GM18909 (cell line): ENCODE results near the gene GPATCH3.
"Not testable (repeated sequence)": the region's sequence is repeated elsewhere in the genome, so short reads cannot be mapped to it uniquely, and the experiment has no call there.

Experiments
- ATAC-seq: cut with Tn5 transposase; IDR thresholded peaks from one replicate; pipeline ENCODE4 v1.9.1; 2021; ENCODE audit warnings: mild to moderate bottlenecking; ENCODE audit not compliant: unreplicated experiment, poor library complexity

Gene GPATCH3

GRCh38 chr1:26900001-26900814, at the start of gene GPATCH3:
Gene GPATCH3 (minus strand): TSS chr1:26900467. CDS start chr1:26900442, 25 bp downstream.
- peak; percentile 83 for ATAC-seq

GRCh38 chr1:26949926-26950319, 49.7 kb upstream of the GPATCH3 start:
- no peak for ATAC-seq

GRCh38 chr1:26949266-26949925, 49.1 kb upstream of the GPATCH3 start:
- ATAC-seq = no peak

- not testable (repeated sequence) for ATAC-seq
Measured at GRCh38 chr1:26948725-26949057, 48.4 kb upstream of the GPATCH3 start.

- no peak for ATAC-seq
Measured at GRCh38 chr1:26946270-26946669, 46.0 kb upstream of the GPATCH3 start.

GRCh38 chr1:26945728-26946127, 45.5 kb upstream of the GPATCH3 start:
- no peak for ATAC-seq

GRCh38 chr1:26945138-26945537, 44.9 kb upstream of the GPATCH3 start:
- ATAC-seq = no peak

- no peak for ATAC-seq
Measured at GRCh38 chr1:26942656-26943055, 42.4 kb upstream of the GPATCH3 start.

- ATAC-seq = no peak
Measured at GRCh38 chr1:26941311-26941710, 41.0 kb upstream of the GPATCH3 start.

- no peak for ATAC-seq
Measured at GRCh38 chr1:26938659-26939025, 38.4 kb upstream of the GPATCH3 start.

GRCh38 chr1:26938004-26938658, 37.9 kb upstream of the GPATCH3 start:
- ATAC-seq = no peak

GRCh38 chr1:26936823-26937222, 36.6 kb upstream of the GPATCH3 start:
- ATAC-seq = no peak

GRCh38 chr1:26932531-26932930, 32.3 kb upstream of the GPATCH3 start:
- no peak for ATAC-seq

- ATAC-seq = no peak
Measured at GRCh38 chr1:26923711-26924110, 23.4 kb upstream of the GPATCH3 start.

- ATAC-seq = no peak
Measured at GRCh38 chr1:26922901-26923300, 22.6 kb upstream of the GPATCH3 start.

GRCh38 chr1:26922431-26922729, 22.1 kb upstream of the GPATCH3 start:
- ATAC-seq = no peak

- ATAC-seq = peak; percentile 95
Measured at GRCh38 chr1:26921540-26922430, 21.5 kb upstream of the GPATCH3 start, which contains the start of gene NUDC. Gene NUDC (plus strand): TSS chr1:26921743. CDS start chr1:26921849, 106 bp downstream.

GRCh38 chr1:26921126-26921539, 20.9 kb upstream of the GPATCH3 start:
- ATAC-seq = no peak

GRCh38 chr1:26915204-26915842, 15.1 kb upstream of the GPATCH3 start:
- no peak for ATAC-seq
